Transverse colon (tissue), 4 donors: ENCODE results near the gene EYS. TPM values are rescaled to one million over a fixed set of nuclear protein-coding genes. Genes with fewer than 3 reads are reported as not detected.

Source experiments
- DNase-seq: peaks from one replicate; pipeline ENCODE4 v3.0.0-alpha.2; 2019
- H3K27ac ChIP-seq, 4 donors: fragments of 200-600 bp; sonication (generic); 2 replicates each; pipeline ENCODE4 v1.5.1; 2016 to 2018; ENCODE audit warnings: inconsistent platforms in 4 of 4
- H3K27me3 ChIP-seq: fragments of 200-600 bp; sonication (generic); 2 replicates; pipeline ENCODE4 v1.5.1; 2017; ENCODE audit warnings: inconsistent platforms
- H3K36me3 ChIP-seq, 4 donors: fragments of 200-600 bp; sonication (generic); 2 replicates each; pipeline ENCODE4 v1.5.1; 2017 to 2019; ENCODE audit warnings: inconsistent platforms in 4 of 4
- H3K4me1 ChIP-seq, 4 donors: fragments of 200-600 bp; sonication (generic); 2 replicates each; pipeline ENCODE4 v1.5.1; 2017 to 2020; ENCODE audit warnings: inconsistent platforms in 4 of 4
- H3K4me3 ChIP-seq, 4 donors: fragments of 200-600 bp; sonication (generic); 1 replicate in 1 of 4; 2 replicates in 3 of 4; pipeline versions ENCODE4 v1.5.1 to v1.6.1; 2017 to 2019; ENCODE audit warnings: inconsistent platforms in 4 of 4
- H3K9me3 ChIP-seq, 2 donors: fragments of 200-600 bp; sonication (generic); 2 replicates each; pipeline ENCODE4 v1.5.1; 2017 to 2019; ENCODE audit warnings: inconsistent platforms in 2 of 2
- CTCF ChIP-seq, 5 experiments: fragments of 200-600 bp in 3 of 5; fragments of 450-650 bp in 2 of 5; sonication (generic) in 3 of 5; IDR thresholded peaks; 1 replicate in 2 of 5; 2 replicates in 3 of 5; pipeline ENCODE4 v1.5.1; 2016 to 2017; ENCODE audit warnings: antibody characterized with exemption in 5 of 5, inconsistent platforms in 3 of 5, mild to moderate bottlenecking in 2 of 5, moderate library complexity in 1 of 5
- EP300 ChIP-seq: sonication (generic); formaldehyde crosslinking; IDR thresholded peaks from one replicate; pipeline ENCODE4 v1.6.1; 2017; ENCODE audit warnings: antibody characterized with exemption, low read depth
- POLR2A ChIP-seq: fragments of 450-650 bp; IDR thresholded peaks from one replicate; pipeline ENCODE4 v1.6.1; 2016; ENCODE audit warnings: antibody characterized with exemption, mild to moderate bottlenecking, moderate library complexity
- POLR2AphosphoS5 ChIP-seq, 3 donors: sonication (generic); formaldehyde crosslinking; IDR thresholded peaks; one replicate each; pipeline ENCODE4 v1.6.1; 2016; ENCODE audit warnings: antibody characterized with exemption in 3 of 3
- WGBS, 2 donors: methylation state at CpG; one replicate each; pipeline ENCODE4 v1.1.5; 2018; ENCODE audit warnings: low coverage in 1 of 2; 5-methylcytosine and 5-hydroxymethylcytosine counted together
- in situ Hi-C, 4 donors: fragments of 200-750 bp; cut with MboI; loops; one replicate each; pipeline versions ENCODE4 v1.15.0 to v1.15.1; 2017; ENCODE audit warnings: low sequenced_read_pairs in 3 of 4, low pct_ligation_motif_present in 1 of 4, low pct_unique_long_range_greater_than_20kb in 1 of 4
- intact Hi-C: fragments of 100-400 bp; cut with DNase I; formaldehyde crosslinking; loops from one replicate; pipeline ENCODE4 v1.15.1; 2023; ENCODE audit warnings: low total_unique reads
- total RNA-seq, 4 donors: library from RNA; depleted of rRNA; stranded (reverse); fragments of >200 nt; gene quantifications; one replicate each; pipeline ENCODE4 v1.1.0, GENCODE V29; 2016

Gene EYS
- total RNA-seq, 4 donors from 2014 or later, result 0.41 TPM; not detected in 3

DNA sequence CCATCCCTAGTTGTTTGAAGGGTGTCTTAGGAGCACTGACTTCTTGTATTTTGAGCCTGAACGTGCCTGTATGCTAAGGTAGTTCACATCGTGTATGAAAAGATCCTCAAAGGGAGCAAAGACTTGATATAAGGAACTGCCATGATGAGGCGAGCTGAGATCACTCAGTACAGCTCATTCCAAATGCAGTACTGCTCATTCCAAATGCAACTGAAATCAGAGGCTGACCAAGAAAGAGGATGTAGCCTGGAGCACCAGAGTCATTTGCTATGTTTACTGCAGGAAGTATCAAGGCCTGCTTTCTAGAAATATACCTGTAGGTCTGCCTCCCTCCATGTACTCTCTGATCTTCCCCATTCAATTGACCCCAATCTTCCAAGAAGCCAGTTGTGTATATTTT, 832.2 kb downstream of the EYS start:
- DNase-seq, result no peak
- Histone ChIP-seq H3K27ac (no peak overlapping the region), H3K36me3 (no peaks in the 10 kb centered on the region), H3K27me3 (no peaks in the 10 kb centered on the region), H3K4me3 (no peak overlapping the region), H3K4me1 (no peaks in the 10 kb centered on the region), H3K9me3 (no peaks in the 10 kb centered on the region)
- intact Hi-C loops, result no loop called here
- no peak for TF ChIP-seq EP300
- in situ Hi-C loops, result no loop called here
- WGBS, 2 donors, result 77 to 93% methylated on average over 3 of the region's 3 CpGs

DNA sequence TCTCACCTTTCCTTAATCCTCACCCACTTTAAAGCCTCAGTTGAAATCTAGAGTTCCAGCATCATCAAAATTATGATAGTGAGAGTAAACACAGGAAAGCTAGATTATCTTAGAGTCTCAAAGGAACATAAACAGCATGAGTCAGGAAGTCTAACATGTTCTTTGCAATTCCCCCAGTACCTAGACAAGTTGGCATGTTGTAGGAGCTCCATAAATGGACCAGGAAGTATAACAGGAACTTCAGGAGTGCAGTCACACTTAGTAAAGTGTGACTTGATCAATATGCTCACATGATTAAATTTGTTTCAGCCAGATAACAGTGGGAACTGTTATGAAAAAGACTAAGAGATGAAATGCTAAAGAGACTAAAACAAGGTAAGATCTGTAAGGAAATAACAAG, 834.4 kb downstream of the EYS start:
- H3K27me3 ChIP-seq, result no peaks in the 10 kb centered on the region
- in situ Hi-C loops (no loop called here), intact Hi-C loops (no loop called here)
- H3K4me1 ChIP-seq, result no peaks in the 10 kb centered on the region
- H3K9me3 ChIP-seq, result no peaks in the 10 kb centered on the region
- no peak overlapping the region for H3K4me3 ChIP-seq
- DNase-seq, result no peak
- H3K27ac ChIP-seq, result no peak overlapping the region
- no peaks in the 10 kb centered on the region for H3K36me3 ChIP-seq
- no peak for TF ChIP-seq EP300
- TF ChIP-seq POLR2AphosphoS5 (IDR thresholded peaks at IDR 0.05), result no peak
- no peak for TF ChIP-seq CTCF (IDR thresholded peaks at IDR 0.05)
- TF ChIP-seq POLR2A, result no peak

DNA sequence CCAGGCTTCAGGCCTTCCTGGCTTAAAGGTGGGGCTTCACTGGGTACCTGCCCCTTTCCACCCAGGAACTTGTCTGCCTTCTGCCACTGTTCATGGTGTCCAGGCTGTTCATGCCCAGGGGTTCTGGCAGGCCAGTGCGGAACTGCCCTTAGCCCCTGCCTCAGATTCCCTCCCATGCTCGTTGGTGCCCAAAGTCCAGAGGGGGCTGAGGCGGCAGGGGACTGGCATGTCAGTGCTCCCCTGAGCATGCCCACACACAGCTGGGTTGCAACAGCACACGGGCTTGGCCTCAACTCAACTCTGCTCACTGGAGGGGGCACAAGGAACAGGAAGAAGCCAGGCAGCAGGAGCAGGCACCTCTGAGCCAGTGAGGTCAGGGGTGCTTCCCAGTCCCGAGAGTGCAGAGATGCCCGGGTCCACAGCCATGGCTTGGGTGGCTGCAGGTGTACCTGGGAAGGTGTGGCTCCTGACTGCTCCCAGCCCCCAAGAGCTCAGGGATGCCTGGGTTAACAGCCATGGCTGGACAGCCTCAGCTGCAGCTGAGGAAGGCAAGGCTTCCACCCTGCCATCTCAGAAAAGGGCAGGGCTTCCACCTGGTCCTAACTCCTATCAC, 845.9 kb downstream of the EYS start:
- in situ Hi-C loops, result no loop called here
- Histone ChIP-seq H3K27me3 (no peaks in the 10 kb centered on the region), H3K27ac (no peak overlapping the region), H3K4me1 (no peaks in the 10 kb centered on the region), H3K36me3 (no peaks in the 10 kb centered on the region), H3K4me3 (no peak overlapping the region), H3K9me3 (peaks cover 0 to 4% of the 10 kb centered on the region in 2 donors)
- DNase-seq, result no peak
- intact Hi-C loops, result no loop called here
- 87% methylated on average over 6 of the region's 6 CpGs; no CpG with 5 or more reads in 1 of the 2 donors for WGBS, 2 donors
- TF ChIP-seq EP300 (no peak), CTCF (IDR thresholded peaks at IDR 0.05) (no peak), POLR2AphosphoS5 (IDR thresholded peaks at IDR 0.05) (no peak), POLR2A (no peak)

DNA sequence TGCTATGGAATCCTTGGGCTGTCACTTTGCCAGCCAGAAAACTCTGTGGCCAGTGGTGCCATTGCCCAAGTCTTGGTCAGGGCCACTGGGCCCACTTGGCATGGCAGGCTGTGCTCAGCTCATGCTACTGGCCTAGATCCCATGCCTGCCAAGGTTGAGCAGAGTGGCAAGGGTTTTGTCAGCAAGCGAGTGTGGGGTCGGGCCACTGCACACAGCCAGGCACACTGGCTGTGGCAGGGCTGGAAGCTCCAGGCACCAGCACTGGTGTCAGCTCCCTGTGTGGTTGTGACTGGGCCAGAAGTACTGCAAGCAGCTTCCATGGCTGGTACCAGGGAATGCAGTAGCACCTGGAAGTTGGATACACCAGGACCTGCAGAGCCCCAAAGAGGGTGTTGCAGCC, 846.8 kb downstream of the EYS start:
- DNase-seq, result no peak

More for the DNA sequence above, 846.8 kb downstream of the EYS start:
- Histone ChIP-seq H3K27me3 (no peaks in the 10 kb centered on the region), H3K9me3 (peaks cover 0 to 4% of the 10 kb centered on the region in 2 donors), H3K27ac (no peak overlapping the region), H3K4me1 (no peaks in the 10 kb centered on the region), H3K36me3 (no peaks in the 10 kb centered on the region), H3K4me3 (no peak overlapping the region)
- TF ChIP-seq EP300 (no peak), CTCF (IDR thresholded peaks at IDR 0.05) (no peak), POLR2A (no peak), POLR2AphosphoS5 (IDR thresholded peaks at IDR 0.05) (no peak)
- in situ Hi-C loops (no loop called here), intact Hi-C loops (no loop called here)
- WGBS, 2 donors, result 100% methylated on average over 1 of the region's 2 CpGs; no CpG with 5 or more reads in 1 of the 2 donors
